Progenitor cell of endocrine pancreas (in vitro differentiated cells): Measurements from ENCODE around the gene EPHA10. TPM values are rescaled to one million over a fixed set of nuclear protein-coding genes. Genes with fewer than 3 reads are reported as not detected.

ENCODE experiments used
- DNase-seq: peaks from one replicate; pipeline ENCODE4 v3.0.0; 2021; ENCODE audit warnings: low spot score; ENCODE audit not compliant: unreplicated experiment
- H3K27ac Mint-ChIP-seq: 2 replicates; pipeline ENCODE4 v1.8.0; 2021; ENCODE audit warnings: mild to moderate bottlenecking, moderate library complexity, mixed read lengths
- H3K27me3 Mint-ChIP-seq: 2 replicates; pipeline ENCODE4 v1.8.0; 2021; ENCODE audit warnings: mixed read lengths
- H3K36me3 Mint-ChIP-seq: 2 replicates; pipeline ENCODE4 v1.8.0; 2022; ENCODE audit warnings: mixed read lengths; ENCODE audit not compliant: insufficient read depth
- H3K4me1 Mint-ChIP-seq: 2 replicates; pipeline ENCODE4 v1.8.0; 2021; ENCODE audit warnings: low read depth, mixed read lengths
- H3K4me3 Mint-ChIP-seq: 2 replicates; pipeline ENCODE4 v1.8.0; 2021; ENCODE audit warnings: low read depth, mild to moderate bottlenecking, moderate library complexity, mixed read lengths
- H3K9me3 Mint-ChIP-seq: 2 replicates; pipeline ENCODE4 v1.8.0; 2021; ENCODE audit warnings: low read depth, mixed read lengths
- total RNA-seq: library from RNA; stranded (reverse); gene quantifications from 2 replicates; pipeline ENCODE4 v1.2.1, GENCODE V29; 2021
- TF ChIP-seq, protein P1 (sequence below): fragments of 200-600 bp; sonication (generic); IDR thresholded peaks from one replicate; pipeline ENCODE4 v1.5.0; 2021; ENCODE audit warnings: antibody characterized with exemption, mild to moderate bottlenecking; ENCODE audit not compliant: unreplicated experiment

EPHA10 gene
- total RNA-seq, 1 donor from 2014 or later, result 6.2 TPM

DNA sequence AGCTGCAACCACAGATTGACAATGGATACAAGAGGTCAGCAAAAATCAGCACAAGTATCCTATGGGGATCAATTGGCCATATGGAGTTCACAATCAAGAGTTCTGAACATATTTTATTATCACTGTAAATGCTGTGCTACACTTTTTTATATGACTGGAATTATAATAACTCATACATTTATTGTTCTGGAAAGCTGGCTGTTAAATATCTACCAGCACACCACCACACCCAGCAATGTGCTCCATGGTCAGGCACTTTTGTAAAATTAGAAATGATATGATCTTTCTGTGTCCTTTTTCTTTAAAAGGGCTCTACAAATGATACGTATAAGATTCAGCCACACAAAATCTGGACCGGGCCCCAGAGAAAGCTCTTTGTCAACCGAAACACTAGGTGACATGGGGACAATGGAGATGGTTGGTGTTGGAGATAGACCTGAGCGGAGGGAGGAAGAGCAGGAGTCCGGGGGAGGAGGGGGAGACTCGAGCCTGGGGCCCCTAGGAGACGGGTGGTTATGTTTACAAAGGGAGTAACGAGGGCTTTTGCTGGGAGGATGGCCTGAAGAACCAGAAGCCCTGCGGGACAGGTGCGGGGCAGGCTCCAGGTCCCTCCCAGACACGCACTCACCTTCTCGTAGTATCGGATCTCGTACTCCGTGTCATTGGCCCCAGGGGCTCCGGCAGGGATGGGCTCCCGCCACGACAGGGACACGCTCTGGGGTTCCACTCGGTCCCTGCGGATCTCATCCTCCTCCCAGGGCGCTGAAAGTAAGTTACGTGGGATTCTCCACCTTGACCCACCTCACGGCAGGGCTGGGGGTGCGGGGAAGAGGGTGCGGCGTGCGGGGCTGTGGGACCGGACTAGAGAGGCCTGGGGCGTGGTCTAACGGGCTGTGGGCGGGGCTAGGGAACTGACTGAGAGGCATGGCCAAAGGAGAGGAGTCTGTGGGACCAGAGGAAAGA, 30.0 kb downstream of the EPHA10 start:
- H3K4me3 Mint-ChIP-seq, result peak overlapping the region; percentile 51
- TF ChIP-seq, protein P1, sequence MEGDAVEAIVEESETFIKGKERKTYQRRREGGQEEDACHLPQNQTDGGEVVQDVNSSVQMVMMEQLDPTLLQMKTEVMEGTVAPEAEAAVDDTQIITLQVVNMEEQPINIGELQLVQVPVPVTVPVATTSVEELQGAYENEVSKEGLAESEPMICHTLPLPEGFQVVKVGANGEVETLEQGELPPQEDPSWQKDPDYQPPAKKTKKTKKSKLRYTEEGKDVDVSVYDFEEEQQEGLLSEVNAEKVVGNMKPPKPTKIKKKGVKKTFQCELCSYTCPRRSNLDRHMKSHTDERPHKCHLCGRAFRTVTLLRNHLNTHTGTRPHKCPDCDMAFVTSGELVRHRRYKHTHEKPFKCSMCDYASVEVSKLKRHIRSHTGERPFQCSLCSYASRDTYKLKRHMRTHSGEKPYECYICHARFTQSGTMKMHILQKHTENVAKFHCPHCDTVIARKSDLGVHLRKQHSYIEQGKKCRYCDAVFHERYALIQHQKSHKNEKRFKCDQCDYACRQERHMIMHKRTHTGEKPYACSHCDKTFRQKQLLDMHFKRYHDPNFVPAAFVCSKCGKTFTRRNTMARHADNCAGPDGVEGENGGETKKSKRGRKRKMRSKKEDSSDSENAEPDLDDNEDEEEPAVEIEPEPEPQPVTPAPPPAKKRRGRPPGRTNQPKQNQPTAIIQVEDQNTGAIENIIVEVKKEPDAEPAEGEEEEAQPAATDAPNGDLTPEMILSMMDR, result no peak
- peaks cover 40% of the 10 kb centered on the region for H3K27me3 Mint-ChIP-seq
- H3K27ac Mint-ChIP-seq, result no peak overlapping the region
- H3K4me1 Mint-ChIP-seq, result peaks cover 7% of the 10 kb centered on the region
- peaks cover 6% of the 10 kb centered on the region for H3K9me3 Mint-ChIP-seq
- H3K36me3 Mint-ChIP-seq, result no peaks in the 10 kb centered on the region
- no peak for DNase-seq

DNA sequence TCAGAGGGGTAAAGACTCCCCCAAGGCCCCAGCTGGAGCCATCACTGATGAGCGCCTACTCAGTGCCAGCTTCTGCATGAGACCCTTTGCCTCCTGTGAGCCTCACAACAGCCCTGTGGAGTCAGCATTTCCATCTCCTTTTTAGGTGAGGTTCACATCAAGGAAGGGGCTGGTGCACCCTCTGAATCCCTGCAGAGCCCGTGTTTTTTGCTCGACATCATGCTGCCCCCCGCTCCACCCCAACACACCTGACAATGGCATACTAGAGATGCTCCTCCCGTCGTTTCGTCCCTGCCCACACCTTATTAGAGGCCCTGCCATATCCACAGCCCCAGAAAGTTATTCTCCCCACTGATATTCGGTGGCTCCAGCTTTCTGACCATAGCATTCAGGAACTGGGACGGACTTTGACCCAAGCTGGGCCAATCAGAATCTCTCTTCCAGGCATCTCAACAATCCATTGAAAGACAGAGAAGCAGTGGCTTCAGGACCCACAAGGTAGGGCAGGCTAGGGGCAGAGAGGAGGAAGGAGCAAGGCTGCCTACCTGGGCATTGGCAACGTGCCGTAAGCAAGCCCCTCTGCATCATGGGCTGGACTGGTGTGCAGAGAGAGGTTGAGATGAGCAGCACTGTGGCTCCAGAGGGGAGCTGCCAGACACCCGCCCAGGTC, 32.7 kb downstream of the EPHA10 start:
- Mint-ChIP-seq H3K27ac (peak overlapping the region; percentile 89), H3K4me1 (peaks cover 7% of the 10 kb centered on the region), H3K36me3 (no peaks in the 10 kb centered on the region), H3K9me3 (peaks cover 3% of the 10 kb centered on the region), H3K27me3 (peaks cover 48% of the 10 kb centered on the region), H3K4me3 (no peak overlapping the region)
- TF ChIP-seq, protein P1, result no peak
- DNase-seq, result no peak

DNA sequence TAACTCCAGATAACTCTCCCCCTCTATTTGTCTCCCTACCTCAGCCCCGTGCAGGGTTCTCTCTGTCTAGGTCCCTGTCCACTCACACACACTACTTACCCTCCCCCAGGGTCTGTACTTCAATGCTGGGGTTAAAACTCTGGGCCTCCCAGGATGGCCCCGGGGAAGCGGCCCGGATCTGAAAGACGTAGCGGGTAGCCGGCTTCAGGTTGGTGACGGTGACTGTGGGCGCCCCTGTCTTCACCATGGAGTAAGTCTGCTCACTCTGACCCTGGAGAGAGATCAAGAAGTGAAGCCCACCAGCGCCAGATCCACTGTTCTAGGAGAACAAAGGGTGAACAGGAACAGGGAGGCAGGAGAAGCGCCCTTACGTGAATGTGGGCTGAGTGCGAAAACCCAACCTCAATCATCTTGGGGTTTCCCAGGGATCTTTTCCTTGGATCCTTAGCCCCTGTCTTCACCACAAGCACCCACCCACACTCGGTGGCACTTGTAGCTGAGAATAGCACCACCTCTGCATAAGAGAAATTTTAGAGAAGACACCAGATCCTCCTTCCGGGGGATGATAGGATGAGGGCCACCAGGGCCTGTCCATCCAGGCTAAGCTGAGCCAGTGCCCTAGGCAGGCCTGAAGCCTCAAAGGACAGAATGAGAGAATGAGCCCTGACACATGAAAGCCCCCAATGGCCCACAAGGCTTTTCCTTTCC, 33.5 kb downstream of the EPHA10 start:
- TF ChIP-seq, protein P1, result no peak
- Mint-ChIP-seq H3K27me3 (peaks cover 45% of the 10 kb centered on the region), H3K9me3 (no peaks in the 10 kb centered on the region), H3K4me1 (peaks cover 7% of the 10 kb centered on the region), H3K27ac (no peak overlapping the region), H3K36me3 (no peaks in the 10 kb centered on the region), H3K4me3 (no peak overlapping the region)
- DNase-seq, result no peak

- no peak for DNase-seq
- Mint-ChIP-seq H3K4me1 (peaks cover 7% of the 10 kb centered on the region), H3K36me3 (no peaks in the 10 kb centered on the region), H3K27ac (peak overlapping the region; percentile 43), H3K27me3 (peaks cover 43% of the 10 kb centered on the region), H3K9me3 (no peaks in the 10 kb centered on the region), H3K4me3 (no peak overlapping the region)
- TF ChIP-seq, protein P1, result no peak
Observed at GRCh38 chr1:37730376-37730775, 34.5 kb downstream of the EPHA10 start.

- DNase-seq, result no peak
- TF ChIP-seq, protein P1, result no peak
- Mint-ChIP-seq H3K4me3 (no peak overlapping the region), H3K36me3 (no peaks in the 10 kb centered on the region), H3K27ac (peak overlapping the region; percentile 1), H3K9me3 (no peaks in the 10 kb centered on the region), H3K27me3 (peaks cover 29% of the 10 kb centered on the region), H3K4me1 (peaks cover 5% of the 10 kb centered on the region)
Observed at GRCh38 chr1:37728416-37728815, 36.5 kb downstream of the EPHA10 start.
